Prostate gland (tissue), 2 donors: Measurements from ENCODE around the gene CASP8.

Experiments used
- POLR2AphosphoS5 ChIP-seq: sonication (generic); formaldehyde crosslinking; IDR thresholded peaks from one replicate; pipeline ENCODE4 v1.6.1; 2017; ENCODE audit warnings: antibody characterized with exemption
- TF ChIP-seq, protein P1 (sequence below), 4 experiments: fragments of 200-600 bp in 2 of 4; fragments of 450-650 bp in 2 of 4; sonication (generic) in 2 of 4; IDR thresholded peaks; 1 replicate in 3 of 4; 2 replicates in 1 of 4; pipeline ENCODE4 v1.5.1; 2016 to 2019; ENCODE audit warnings: antibody characterized with exemption in 4 of 4, mild to moderate bottlenecking in 2 of 4, moderate library complexity in 2 of 4

DNA sequence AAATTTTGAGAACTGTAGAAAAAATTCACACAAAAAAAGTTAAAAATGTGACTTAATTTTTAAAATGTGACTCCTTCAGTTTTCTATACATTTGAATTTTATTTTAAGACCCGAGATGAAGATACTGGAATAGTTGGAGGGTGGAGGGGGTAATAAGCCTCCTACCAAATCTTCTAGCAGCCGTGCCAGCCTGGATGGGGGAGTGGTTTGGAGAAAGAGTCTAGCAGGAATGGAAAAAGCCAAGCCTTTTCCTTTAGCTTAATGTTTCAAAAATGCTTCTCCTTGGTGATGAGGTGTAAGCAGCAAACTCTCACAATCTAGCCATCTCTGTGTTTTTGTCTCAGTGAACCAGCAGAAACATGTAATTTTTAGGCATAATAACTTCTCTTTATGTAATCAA lies 14.7 kb downstream of the CASP8 start:
- TF ChIP-seq, protein P1, sequence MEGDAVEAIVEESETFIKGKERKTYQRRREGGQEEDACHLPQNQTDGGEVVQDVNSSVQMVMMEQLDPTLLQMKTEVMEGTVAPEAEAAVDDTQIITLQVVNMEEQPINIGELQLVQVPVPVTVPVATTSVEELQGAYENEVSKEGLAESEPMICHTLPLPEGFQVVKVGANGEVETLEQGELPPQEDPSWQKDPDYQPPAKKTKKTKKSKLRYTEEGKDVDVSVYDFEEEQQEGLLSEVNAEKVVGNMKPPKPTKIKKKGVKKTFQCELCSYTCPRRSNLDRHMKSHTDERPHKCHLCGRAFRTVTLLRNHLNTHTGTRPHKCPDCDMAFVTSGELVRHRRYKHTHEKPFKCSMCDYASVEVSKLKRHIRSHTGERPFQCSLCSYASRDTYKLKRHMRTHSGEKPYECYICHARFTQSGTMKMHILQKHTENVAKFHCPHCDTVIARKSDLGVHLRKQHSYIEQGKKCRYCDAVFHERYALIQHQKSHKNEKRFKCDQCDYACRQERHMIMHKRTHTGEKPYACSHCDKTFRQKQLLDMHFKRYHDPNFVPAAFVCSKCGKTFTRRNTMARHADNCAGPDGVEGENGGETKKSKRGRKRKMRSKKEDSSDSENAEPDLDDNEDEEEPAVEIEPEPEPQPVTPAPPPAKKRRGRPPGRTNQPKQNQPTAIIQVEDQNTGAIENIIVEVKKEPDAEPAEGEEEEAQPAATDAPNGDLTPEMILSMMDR (IDR thresholded peaks at IDR 0.05), result no peak
- no peak for TF ChIP-seq POLR2AphosphoS5
